GM20431 (cell line): ENCODE measurements around the gene CTXN1.
"Not testable (repeated sequence)": the region's sequence is repeated elsewhere in the genome, so short reads cannot be mapped to it uniquely, and the experiment has no call there.

Source experiments
- in situ Hi-C: fragments of 300-500 bp; cut with MseI, MboI; formaldehyde crosslinking; loops from one replicate; pipeline ENCODE4 v1.15.0; 2020; ENCODE audit warnings: low sequenced_read_pairs; ENCODE audit not compliant: unreplicated experiment

The CTXN1 gene

GRCh38 chr19:7927605-7928333, 1.8 kb upstream of the CTXN1 start:
- in situ Hi-C loops, result no loop called here

DNA sequence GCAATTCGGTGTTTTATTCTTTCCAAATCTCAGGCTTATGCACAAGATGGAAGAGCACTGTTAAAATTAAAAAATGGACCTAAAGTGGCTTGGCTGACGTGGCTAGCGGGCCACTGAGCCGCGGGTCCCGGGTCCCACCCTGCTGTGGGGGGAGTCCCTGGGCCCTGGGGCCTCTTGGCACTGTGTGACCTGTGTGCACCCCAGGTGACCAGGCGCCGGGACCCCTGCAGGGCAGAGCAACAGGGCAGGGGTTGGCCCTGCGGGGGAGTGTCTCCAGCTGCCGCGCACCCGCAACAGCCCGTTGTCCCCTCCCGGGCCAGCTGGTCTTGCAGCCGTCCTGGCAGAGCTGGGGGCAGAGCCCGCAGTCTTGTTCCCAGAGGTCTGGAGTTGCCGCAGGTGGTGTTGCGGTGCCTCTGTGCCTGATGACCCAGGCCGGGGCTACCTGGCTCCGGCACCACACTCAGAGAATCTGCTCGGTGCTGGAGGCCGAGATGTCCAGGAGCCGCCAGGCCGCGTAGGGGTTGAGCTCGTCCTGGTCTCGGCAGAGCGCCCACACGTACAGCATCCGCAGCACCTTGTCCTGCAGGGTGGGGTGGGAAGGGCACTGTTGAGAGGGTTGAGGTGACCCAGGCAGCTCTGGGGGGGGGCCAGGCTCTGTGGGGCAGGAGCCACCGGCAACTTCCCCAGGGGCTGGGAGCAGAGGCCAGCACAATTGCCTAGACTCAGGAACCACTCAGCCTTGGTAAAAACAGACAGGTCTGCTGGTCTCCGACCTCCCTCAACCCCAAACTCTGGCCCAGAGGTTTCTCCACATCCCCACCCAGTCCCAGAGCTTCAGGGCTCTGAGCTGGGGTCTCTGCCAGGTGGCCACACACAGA, 1.0 kb upstream of the CTXN1 start:
- in situ Hi-C loops, result no loop called here

DNA sequence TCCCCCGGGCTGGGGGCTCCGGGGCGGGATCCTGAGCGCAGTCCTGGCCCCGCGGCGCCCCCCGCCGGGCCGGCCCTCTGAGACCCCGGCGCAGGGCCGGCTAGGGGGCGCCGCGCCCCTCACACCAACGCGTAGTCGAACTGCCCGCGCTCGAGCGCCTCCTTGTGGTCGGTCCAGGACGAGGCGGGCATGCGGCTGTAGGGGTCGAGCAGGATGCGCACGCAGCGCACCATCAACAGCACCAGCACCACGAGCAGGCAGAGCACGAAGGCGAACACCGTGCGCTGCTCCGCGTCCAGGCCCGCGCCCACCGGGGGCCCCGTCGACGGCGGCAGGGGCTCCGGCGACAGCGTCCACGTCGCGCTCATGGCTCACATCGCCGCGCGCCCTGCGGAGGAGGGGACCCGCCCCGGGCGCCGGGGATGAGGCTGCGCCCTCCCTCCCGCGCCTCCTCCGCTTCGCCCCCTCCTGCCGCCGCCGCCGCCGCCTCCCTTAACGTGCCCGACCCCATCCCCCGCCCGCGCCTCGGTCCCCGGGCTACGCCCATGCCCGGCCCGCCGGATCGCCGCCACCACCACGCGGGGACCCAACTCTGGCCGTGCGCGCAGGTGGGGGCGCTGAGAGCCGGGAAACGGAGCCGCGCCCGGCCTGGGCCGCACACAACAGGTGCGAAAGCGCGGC, 624 bp downstream of the CTXN1 start:
- in situ Hi-C loops, result no loop called here

- in situ Hi-C loops, result no loop called here
These were observed 1.2 kb downstream of the CTXN1 start for GRCh38 chr19:7924651-7925170.

DNA sequence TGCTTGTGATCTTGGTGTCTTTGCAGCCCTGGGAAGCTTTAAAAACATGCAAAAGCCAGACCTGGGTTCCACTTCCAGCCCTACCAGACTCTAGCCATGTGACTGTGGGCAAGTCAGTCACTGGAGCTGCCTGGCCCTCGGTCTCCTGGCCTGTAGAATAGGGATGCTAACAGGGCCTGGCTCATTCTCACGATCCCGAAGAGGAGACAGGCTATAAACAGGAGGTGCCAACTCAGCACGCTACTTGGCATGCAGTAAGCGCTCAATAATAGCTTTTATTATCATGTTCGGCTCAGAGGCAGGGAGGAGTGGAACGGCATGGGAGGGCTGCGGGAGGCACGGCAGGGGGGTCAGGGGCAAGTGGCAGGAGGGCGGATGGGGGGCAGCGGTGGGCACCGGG, 1.7 kb downstream of the CTXN1 start:
- in situ Hi-C loops, result no loop called here

GRCh38 chr19:7923295-7924191, 2.4 kb downstream of the CTXN1 start:
- in situ Hi-C loops, result no loop called here

DNA sequence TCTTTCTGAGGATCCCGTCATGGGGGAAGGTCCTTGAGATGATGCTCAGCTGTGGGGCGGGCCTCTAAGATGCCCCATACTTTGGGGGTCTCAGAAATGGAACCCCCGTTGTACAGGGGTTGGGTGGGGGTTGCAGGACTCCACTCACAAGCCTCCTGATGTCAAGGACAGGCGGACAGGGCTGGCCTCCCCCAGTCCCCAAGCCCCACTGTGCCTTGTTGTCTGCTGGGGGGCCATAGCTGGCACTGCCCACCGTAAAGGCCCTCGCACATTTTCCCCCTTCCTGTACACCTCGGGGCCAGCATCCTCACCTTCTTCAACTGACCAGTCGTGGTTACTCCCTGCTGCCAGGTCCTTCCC, 3.1 kb downstream of the CTXN1 start:
- in situ Hi-C loops, result no loop called here

DNA sequence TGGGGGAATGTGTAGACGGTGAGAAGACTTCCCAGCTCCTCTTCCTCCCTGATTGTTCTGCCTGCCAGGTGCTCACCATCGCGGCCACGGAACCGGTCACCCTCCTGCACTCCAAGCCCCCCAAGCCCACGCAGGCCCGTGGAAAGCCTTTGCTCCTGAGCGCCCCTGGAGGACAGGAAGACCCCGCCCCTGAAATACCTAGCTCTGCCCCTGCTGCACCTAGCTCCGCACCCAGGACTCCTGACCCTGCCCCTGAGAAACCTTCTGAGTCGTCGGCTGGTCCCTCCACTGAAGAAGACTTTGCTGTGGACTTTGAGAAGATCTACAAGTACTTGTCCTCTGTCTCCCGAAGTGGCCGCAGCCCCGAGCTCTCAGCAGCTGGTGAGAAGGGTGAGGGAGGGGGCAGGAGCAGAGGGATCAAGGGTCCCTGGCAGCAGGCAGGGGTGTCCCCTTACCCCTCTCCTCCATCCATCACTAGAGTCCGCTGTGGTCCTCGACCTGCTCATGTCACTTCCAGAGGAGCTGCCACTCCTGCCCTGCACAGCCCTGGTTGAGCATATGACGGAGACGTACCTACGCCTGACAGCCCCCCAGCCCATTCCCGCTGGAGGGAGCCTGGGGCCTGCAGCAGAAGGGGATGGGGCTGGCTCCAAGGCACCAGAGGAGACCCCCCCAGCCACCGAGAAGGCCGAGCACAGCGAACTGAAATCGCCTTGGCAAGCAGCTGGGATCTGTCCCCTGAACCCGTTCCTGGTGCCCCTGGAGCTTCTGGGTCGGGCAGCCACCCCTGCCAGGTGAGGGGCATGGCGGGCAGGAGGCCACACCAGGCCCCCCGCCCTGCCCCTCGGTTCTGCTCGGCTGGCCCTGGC, 3.7 kb downstream of the CTXN1 start:
- in situ Hi-C loops, result no loop called here

GRCh38 chr19:7921302-7921966, 4.5 kb downstream of the CTXN1 start:
- in situ Hi-C loops, result no loop called here

DNA sequence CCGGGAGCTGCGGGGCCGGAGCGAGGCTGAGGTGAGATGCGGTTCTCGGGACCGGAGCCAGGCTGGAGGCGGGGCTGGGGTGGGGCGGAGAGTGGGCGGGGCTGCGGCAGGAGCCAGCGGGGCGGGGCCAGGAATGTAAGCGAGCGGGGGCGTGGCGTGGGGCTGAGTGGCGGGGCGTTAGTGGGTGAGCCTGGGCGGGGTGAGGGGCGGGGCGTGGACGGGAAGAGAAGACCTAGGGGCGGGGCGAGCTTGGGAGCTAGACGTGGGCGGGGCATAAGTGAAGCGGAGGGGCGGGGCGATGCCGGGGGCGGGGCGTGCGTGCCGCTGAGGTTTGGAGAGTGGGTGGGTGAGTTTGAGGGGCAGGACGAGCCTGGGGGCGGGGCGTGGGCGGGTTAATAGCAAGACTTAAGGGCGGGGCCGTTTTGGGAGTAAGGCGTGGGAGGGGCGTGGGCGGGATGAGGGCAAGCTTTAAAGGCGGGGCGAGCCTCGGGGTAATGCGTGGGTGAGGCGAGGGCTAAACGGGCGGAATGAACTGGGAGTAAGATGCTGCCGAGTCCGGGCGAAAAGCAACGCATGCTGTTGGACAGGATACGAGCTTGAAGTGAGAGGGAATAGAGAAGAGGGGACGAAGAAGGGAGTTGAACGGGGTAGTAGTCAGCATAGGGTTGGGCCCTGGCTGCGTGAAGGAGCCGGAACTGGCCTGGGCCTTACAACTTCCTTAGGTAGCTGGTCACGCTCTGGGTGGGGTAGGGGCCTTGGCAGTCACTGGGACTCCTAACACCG, 5.2 kb downstream of the CTXN1 start:
- in situ Hi-C loops, result no loop called here

- in situ Hi-C loops, result no loop called here
These were observed 6.1 kb downstream of the CTXN1 start, which contains the start of gene SNAPC2 for GRCh38 chr19:7919610-7920518. SNAPC2 (plus strand) TSS chr19:7920338; CDS start chr19:7920367, 29 bp downstream.

- in situ Hi-C loops, result no loop called here
These were observed 7.1 kb downstream of the CTXN1 start for GRCh38 chr19:7918615-7919421.

GRCh38 chr19:7918062-7918614, 7.8 kb downstream of the CTXN1 start:
- in situ Hi-C loops, result not testable (repeated sequence)

GRCh38 chr19:7917267-7918061, 8.5 kb downstream of the CTXN1 start:
- in situ Hi-C loops, result no loop called here

DNA sequence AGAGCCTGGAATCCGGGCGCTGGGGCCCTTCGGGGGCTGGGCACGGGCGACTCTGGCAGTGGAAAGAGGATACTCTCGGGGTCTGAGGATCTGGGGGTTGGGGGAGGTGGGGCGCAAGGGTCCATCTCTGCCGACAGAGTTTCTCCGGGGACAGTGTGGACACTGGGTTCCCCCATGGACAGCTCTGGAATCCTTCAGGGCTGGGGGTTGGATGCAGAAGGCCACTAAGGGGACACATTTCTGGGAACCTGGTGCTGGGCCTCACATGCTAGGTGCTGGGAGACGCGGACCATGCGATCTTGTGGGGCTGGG, 9.0 kb downstream of the CTXN1 start:
- in situ Hi-C loops, result no loop called here
